Fibroblast of skin of abdomen (primary cell): ENCODE data around the gene CUL7.
"Not testable (repeated sequence)": the region's sequence is repeated elsewhere in the genome, so short reads cannot be mapped to it uniquely, and the experiment has no call there.

Source experiments
- DNase-seq: peaks from one replicate; pipeline ENCODE4 v3.0.0-alpha.2; 2013

CUL7 gene

GRCh38 chr6:43043310-43043709 is 10.3 kb downstream of the CUL7 start:
- no peak for DNase-seq

- DNase-seq = not testable (repeated sequence)
These were observed 12.2 kb downstream of the CUL7 start for GRCh38 chr6:43041475-43041874.

DNA sequence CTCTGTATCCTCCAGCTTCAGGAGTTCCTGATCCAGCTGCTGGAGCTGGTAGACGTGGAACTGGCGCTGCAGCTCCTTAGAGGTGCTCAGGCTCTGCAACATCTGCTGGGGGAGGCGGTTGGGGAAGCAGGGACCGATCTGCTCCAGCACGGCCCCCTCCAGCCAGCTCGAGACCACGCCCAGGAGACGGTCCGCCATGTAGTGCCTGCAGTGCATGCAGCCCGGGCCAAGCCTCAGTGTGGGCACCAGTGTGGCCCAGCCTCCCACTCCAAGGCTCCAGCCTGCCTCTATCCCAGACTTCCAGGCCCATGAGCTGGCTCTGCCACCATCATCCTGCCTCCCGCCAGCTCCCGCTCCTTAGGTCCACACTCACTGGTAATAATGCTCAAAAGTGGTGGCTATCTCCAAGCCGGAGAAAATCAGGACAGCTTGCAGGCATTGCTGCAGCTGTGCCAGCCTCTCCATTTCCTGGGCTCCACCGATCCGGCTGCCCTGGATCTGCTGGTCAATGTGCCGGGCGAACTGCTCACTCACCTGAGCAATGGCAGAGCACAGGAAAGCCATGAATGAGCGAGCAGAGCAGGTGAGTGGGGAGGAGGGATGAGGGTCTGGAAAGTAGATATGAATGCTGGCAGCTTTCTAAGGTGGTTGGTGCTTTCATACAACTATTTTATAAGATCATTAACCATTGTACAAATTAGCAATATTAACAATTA is 13.0 kb downstream of the CUL7 start:
- no peak for DNase-seq

GRCh38 chr6:43038727-43039126 is 14.9 kb downstream of the CUL7 start:
- DNase-seq = no peak

GRCh38 chr6:43037706-43038105 is 15.9 kb downstream of the CUL7 start:
- no peak for DNase-seq

- no peak for DNase-seq
These were observed 16.5 kb downstream of the CUL7 start for GRCh38 chr6:43037197-43037596.

GRCh38 chr6:43036712-43037111 is 16.9 kb downstream of the CUL7 start:
- DNase-seq = no peak

DNA sequence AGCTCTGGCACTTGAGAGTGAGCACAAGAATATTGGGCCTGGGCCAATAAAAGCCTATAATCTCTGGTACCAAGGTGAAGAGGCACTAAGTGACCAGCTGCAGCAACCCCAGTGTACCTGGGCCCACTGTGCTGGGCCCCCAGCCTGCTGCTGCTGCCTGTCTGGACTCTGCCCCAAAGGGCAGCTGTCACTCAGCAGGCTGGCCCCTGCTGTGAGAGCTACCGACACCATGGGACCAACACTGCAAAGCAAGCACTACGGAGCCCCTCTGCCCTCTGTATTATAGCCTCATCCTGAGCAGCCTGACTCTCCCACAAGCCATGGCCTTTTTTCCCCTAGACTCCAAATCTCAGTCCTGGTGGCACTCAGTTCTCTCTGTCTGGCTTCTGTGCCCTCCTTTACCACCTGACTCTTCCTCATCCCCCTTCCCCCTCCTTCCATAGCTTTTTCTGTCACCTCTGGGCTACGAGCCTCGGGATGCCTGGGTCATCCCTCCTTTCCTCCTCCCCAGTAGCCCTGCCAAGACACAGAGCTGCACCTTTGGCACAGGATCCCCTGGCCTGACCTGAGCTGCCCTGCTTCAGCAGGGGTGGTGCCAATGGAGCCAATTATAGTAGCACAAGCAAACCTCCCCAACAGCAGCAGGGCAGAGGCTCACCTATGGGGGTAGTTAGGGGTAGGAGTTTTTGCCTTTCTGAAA is 18.0 kb downstream of the CUL7 start:
- no peak for DNase-seq

- DNase-seq = no peak
These were observed 19.5 kb downstream of the CUL7 start for GRCh38 chr6:43034190-43034525.

DNA sequence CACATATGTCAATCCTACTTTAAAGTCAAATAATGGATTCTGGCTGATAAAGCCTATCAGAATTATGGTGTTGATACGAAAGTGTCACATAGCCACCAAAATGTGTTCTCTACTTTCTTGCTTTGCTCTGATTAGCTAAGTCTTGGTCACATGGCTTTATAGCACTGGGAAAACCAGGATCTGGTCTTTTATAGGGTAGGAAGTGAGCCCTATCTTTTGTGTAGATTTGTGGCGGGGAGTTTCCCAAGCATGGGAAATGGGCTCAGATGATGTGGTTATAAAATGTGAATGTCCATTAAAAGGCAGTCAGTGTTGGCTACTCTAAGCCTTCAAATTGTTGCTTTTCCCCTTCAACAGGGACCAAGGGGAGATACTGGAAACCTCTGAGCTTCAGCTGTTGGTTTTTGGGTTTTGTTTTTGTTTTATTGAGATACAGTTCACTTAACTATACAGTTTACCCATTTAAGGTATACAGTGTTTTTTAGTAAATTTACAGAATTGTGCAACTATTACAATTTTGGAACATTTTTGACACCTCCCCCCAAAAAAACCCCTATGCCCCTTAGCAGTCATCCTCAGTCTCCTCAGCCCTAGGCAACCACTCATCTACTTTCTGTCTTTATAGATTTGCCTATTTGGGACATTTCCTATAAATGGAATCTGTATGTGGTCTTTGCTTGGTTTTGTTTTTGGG is 20.0 kb downstream of the CUL7 start:
- DNase-seq = no peak

GRCh38 chr6:43032326-43032725 is 21.3 kb downstream of the CUL7 start:
- DNase-seq = no peak

- no peak for DNase-seq
These were observed 24.5 kb downstream of the CUL7 start for GRCh38 chr6:43029120-43029519.

DNA sequence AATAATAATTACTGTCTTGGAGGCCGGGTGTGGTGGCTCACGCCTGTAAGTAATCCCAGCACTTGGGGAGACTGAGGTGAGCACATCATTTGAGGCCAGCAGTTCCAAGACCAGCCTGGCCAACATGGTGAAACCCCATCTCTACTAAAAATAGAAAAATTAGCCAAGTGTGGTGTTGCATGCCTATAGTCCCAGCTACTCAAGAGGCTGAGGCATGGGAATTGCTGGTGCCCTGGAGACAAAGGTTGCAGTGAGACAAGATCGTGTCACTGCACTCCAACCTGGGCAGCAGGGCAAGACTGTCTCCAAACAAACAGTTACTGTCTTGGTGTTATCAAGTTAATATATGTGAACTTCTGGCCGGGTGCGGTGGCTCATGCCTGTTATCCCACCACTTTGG is 27.3 kb downstream of the CUL7 start:
- DNase-seq = no peak

GRCh38 chr6:43024436-43024835 is 29.2 kb downstream of the CUL7 start:
- DNase-seq = no peak

DNA sequence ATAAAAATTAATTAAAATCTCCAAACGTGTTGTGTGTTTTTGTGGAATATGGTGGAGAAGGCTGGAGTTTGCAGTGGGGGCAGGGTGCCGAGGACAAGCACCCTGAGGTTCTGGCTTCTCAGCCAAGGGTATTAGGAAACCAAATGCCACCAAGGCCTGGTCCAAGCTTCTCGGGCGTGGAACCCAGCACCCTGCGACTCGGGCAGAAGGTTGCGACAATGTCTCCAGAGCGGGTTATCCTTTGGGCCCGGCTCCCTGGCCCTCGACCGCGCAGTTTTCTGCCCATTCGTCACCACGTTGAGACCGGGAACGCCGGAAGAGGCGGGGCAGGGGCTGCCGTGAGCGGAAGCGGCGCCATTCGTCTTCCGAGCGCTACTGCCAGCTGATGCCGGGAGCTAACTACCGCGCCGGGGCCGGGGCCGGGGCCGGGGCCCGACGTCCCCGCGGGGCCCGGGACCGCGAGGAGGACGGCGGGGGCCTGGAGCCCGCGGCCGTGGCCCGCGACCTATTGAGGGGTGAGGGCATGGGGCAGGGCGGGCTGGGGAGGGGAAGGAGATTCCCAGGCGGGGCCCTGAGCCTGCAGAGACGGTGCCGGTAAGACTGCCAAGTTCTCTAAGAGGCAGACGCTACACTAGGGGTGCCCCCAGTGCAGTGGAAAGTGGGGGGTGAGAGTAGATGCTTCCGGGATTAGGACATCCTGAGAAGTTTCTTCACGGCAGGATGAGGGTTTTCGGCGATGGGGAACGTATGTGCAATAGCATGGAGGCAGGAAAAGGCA is 32.2 kb downstream of the CUL7 start, which contains the start of gene RRP36:
RRP36 (plus strand) TSS at position 354 of the 778 bp plus-strand sequence; CDS start at position 386, 32 bp downstream.
- DNase-seq = peak; percentile 71

GRCh38 chr6:43020847-43021246 is 32.8 kb downstream of the CUL7 start:
- DNase-seq = peak; percentile 9

DNA sequence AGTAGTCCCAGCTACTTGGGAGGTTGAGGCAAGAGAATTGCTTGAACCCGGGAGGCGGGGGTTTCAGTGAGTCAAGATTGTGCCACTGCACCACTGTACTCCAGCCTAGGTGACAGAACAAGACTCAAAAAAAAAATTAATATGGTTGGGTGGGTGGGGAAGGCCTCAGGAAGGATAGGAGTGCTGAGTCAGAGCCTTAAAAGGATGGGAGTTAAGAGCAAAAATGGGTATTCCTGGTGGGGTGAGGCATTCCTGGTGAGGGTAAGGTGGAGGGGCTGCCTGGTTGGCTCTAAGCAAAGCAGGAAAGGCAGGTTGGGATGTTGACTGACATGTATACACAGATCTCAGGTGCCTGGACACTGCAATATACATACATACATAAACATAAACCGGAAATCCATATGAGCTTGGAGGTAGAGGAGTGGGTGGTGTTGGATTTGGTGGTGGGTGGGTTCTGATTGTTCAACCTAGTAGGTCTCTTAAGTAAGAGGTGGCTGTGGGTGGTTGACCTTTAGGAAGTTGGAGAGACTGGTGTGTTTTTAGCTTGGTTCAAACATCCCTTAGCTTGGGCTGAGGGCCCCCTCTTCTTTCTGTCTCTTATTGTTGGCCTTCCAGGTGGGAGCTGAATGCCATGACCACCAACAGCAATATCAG is 33.5 kb downstream of the CUL7 start:
- DNase-seq = no peak

DNA sequence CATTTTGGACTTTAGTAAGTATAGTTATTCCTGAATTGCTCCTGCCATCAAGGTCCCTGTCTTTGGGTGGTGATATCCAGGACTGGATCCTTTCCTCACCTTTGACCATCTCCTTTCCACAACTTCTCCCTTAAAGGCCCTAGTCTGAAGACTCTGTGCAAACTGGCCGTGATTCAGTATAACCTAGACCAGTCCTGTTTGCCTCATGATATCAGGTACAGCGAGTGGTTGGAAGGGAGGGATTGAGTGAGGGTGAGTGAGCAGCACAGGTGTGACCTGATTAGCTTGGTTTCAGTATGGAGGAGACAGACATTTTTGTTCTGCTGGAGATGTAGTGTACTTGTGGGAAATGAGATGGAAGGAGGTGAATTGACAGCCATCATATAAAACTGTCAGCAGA is 34.5 kb downstream of the CUL7 start:
- no peak for DNase-seq

- no peak for DNase-seq
These were observed 36.7 kb downstream of the CUL7 start for GRCh38 chr6:43016943-43017334.

- no peak for DNase-seq
These were observed 37.3 kb downstream of the CUL7 start for GRCh38 chr6:43016176-43016942.

DNA sequence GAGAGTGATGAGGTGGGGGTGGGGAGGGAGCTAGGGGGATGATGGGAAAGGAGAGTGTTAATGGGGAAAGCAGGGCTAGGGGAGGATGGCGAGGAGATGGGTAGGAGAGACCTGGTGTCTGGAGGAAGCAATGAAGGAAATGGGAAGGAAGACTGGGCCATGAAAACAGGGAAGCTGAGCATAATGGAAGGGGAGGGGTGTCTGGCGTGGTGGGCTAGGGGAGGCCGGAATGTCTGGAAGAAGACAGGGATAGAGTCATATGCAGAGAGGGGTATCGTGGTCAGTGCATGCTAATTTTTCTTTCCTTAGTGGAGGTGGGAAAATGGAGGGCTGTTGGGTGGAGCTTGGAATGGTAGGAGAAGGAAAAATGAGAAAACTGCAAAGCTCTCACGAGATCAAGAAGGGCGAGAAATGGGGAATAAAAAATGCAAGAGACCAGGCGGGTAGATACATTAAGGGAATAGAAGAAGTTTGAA is 39.2 kb downstream of the CUL7 start:
- DNase-seq = peak; percentile 29
